ENCODE results near the gene ARMS2. TPM values are rescaled to one million over a fixed set of nuclear protein-coding genes. Genes with fewer than 3 reads are reported as not detected.
A peak's percentile ranks its signal among the peaks of the same experiment; 100 is the strongest.

The ARMS2 gene
- not detected for polyA plus RNA-seq (ENCODE audit: insufficient read length)

- DNase-seq (ENCODE audit: low read depth) = no peak
Measured at GRCh38 chr10:122454603-122455080, at the start of gene ARMS2. Gene ARMS2 (plus strand): TSS chr10:122454653. CDS start chr10:122454728, 75 bp downstream.

- no peak for DNase-seq (ENCODE audit: low read depth)
Measured at GRCh38 chr10:122407375-122408125, 46.9 kb upstream of the ARMS2 start.

- DNase-seq (ENCODE audit: low read depth) = no peak
Measured at GRCh38 chr10:122413327-122413726, 41.1 kb upstream of the ARMS2 start.

GRCh38 chr10:122417667-122418066 lies 36.8 kb upstream of the ARMS2 start:
- DNase-seq (ENCODE audit: low read depth) = no peak

- DNase-seq (ENCODE audit: low read depth) = no peak
Measured at GRCh38 chr10:122419016-122419415, 35.4 kb upstream of the ARMS2 start.

GRCh38 chr10:122419876-122420623 lies 34.4 kb upstream of the ARMS2 start:
- DNase-seq (ENCODE audit: low read depth) = peak; percentile 17

- DNase-seq (ENCODE audit: low read depth) = no peak
Measured at GRCh38 chr10:122420624-122421007, 33.8 kb upstream of the ARMS2 start.

GRCh38 chr10:122421054-122421625 lies 33.3 kb upstream of the ARMS2 start:
- DNase-seq (ENCODE audit: low read depth) = no peak

- DNase-seq (ENCODE audit: low read depth) = no peak
Measured at GRCh38 chr10:122421742-122422141, 32.7 kb upstream of the ARMS2 start.

- DNase-seq (ENCODE audit: low read depth) = no peak
Measured at GRCh38 chr10:122422266-122422989, 32.0 kb upstream of the ARMS2 start.

GRCh38 chr10:122424059-122424458 lies 30.4 kb upstream of the ARMS2 start:
- no peak for DNase-seq (ENCODE audit: low read depth)

- DNase-seq (ENCODE audit: low read depth) = no peak
Measured at GRCh38 chr10:122426829-122427228, 27.6 kb upstream of the ARMS2 start.

- no peak for DNase-seq (ENCODE audit: low read depth)
Measured at GRCh38 chr10:122427280-122427679, 27.2 kb upstream of the ARMS2 start.

GRCh38 chr10:122435212-122435827 lies 19.1 kb upstream of the ARMS2 start:
- peak; percentile 38 for DNase-seq (ENCODE audit: low read depth)

- no peak for DNase-seq (ENCODE audit: low read depth)
Measured at GRCh38 chr10:122441961-122442360, 12.5 kb upstream of the ARMS2 start.

- DNase-seq (ENCODE audit: low read depth) = no peak
Measured at GRCh38 chr10:122445469-122445868, 9.0 kb upstream of the ARMS2 start.

GRCh38 chr10:122445904-122446303 lies 8.5 kb upstream of the ARMS2 start:
- DNase-seq (ENCODE audit: low read depth) = no peak

- DNase-seq (ENCODE audit: low read depth) = no peak
Measured at GRCh38 chr10:122446668-122447423, 7.6 kb upstream of the ARMS2 start.

- DNase-seq (ENCODE audit: low read depth) = no peak
Measured at GRCh38 chr10:122448600-122448999, 5.9 kb upstream of the ARMS2 start.

- no peak for DNase-seq (ENCODE audit: low read depth)
Measured at GRCh38 chr10:122449153-122449552, 5.3 kb upstream of the ARMS2 start.
